Liver (tissue), 9 donors: ENCODE measurements around the gene IZUMO1. TPM values are rescaled to one million over a fixed set of nuclear protein-coding genes. Genes with fewer than 3 reads are reported as not detected.

Experiments used
- DNase-seq: peaks from one replicate; pipeline ENCODE4 v3.0.0-alpha.2; 2017; ENCODE audit warnings: low spot score
- H3K27ac ChIP-seq, 2 donors: one replicate each; pipeline ENCODE4 v1.7.0; 2013; ENCODE audit warnings: inconsistent platforms in 2 of 2, low read length in 2 of 2, control low read depth in 1 of 2, low read depth in 1 of 2, mild to moderate bottlenecking in 1 of 2
- H3K27me3 ChIP-seq, 4 donors: one replicate each; pipeline versions ENCODE4 v1.6.1 to v1.7.0; 2013; ENCODE audit warnings: low read length in 3 of 4, inconsistent platforms in 1 of 4, mild to moderate bottlenecking in 1 of 4, moderate library complexity in 1 of 4; ENCODE audit not compliant: control insufficient read depth in 4 of 4, insufficient read depth in 4 of 4
- H3K36me3 ChIP-seq, 4 donors: one replicate each; pipeline versions ENCODE4 v1.6.1 to v1.7.0; 2013; ENCODE audit warnings: low read length in 3 of 4, mild to moderate bottlenecking in 3 of 4, low read depth in 1 of 4, moderate library complexity in 1 of 4; ENCODE audit not compliant: control insufficient read depth in 4 of 4, insufficient read depth in 3 of 4
- H3K4me1 ChIP-seq, 4 donors: one replicate each; pipeline versions ENCODE4 v1.6.1 to v1.7.0; 2013; ENCODE audit warnings: low read length in 3 of 4, mild to moderate bottlenecking in 3 of 4, moderate library complexity in 1 of 4; ENCODE audit not compliant: control insufficient read depth in 4 of 4, insufficient read depth in 4 of 4
- H3K4me3 ChIP-seq, 3 donors: one replicate each; pipeline versions ENCODE4 v1.6.1 to v1.7.0; 2013; ENCODE audit warnings: low read length in 3 of 3, control low read depth in 1 of 3, low read depth in 1 of 3, mild to moderate bottlenecking in 1 of 3
- H3K9ac ChIP-seq, 2 donors: one replicate each; pipeline ENCODE4 v1.7.0; 2013; ENCODE audit warnings: low read length in 2 of 2, mild to moderate bottlenecking in 2 of 2, moderate library complexity in 2 of 2, control low read depth in 1 of 2, low read depth in 1 of 2
- H3K9me3 ChIP-seq, 4 donors: one replicate each; pipeline versions ENCODE4 v1.6.1 to v1.7.0; 2013; ENCODE audit warnings: low read length in 3 of 4; ENCODE audit not compliant: control insufficient read depth in 4 of 4
- CTCF ChIP-seq: fragments of 150-350 bp; IDR thresholded peaks from 2 replicates; pipeline ENCODE4 v1.5.1; 2017; ENCODE audit warnings: improper control_type of control experiment, low read depth, low read length; ENCODE audit not compliant: missing input control
- EGR1 ChIP-seq, 2 donors: IDR thresholded peaks; 2 replicates each; pipeline ENCODE4 v1.6.1; 2016 to 2018; ENCODE audit warnings: antibody characterized with exemption in 2 of 2, low read depth in 2 of 2
- FOXA2 ChIP-seq: IDR thresholded peaks from 2 replicates; pipeline ENCODE4 v1.6.1; 2016; ENCODE audit warnings: antibody characterized with exemption
- GABPA ChIP-seq, 2 donors: IDR thresholded peaks in 1 of 2; conservative IDR thresholded peaks in 1 of 2; 2 replicates each; pipeline ENCODE4 v1.6.1; 2016; ENCODE audit warnings: antibody characterized with exemption in 2 of 2, mild to moderate bottlenecking in 1 of 2, moderate library complexity in 1 of 2
- HNF4A ChIP-seq, 2 donors: conservative IDR thresholded peaks; 2 replicates each; pipeline ENCODE4 v1.6.1; 2016; ENCODE audit warnings: antibody characterized with exemption in 2 of 2, mild to moderate bottlenecking in 2 of 2
- NR2F2 ChIP-seq: IDR thresholded peaks from 2 replicates; pipeline ENCODE4 v1.6.1; 2016; ENCODE audit warnings: antibody characterized with exemption
- RAD21 ChIP-seq, 2 donors: IDR thresholded peaks; 2 replicates each; pipeline ENCODE4 v1.6.1; 2016; ENCODE audit warnings: antibody characterized with exemption in 2 of 2, mild to moderate bottlenecking in 2 of 2
- TAF1 ChIP-seq: conservative IDR thresholded peaks from 2 replicates; pipeline ENCODE4 v1.6.1; 2016; ENCODE audit warnings: antibody characterized with exemption, mild to moderate bottlenecking
- ZBTB33 ChIP-seq: IDR thresholded peaks from 2 replicates; pipeline ENCODE4 v1.6.1; 2016; ENCODE audit warnings: antibody characterized with exemption
- WGBS: extraction: QIAGEN DNeasy Blood & Tissue Kit; methylation state at CpG from one replicate; pipeline ENCODE4 v1.1.7; 2013; 5-methylcytosine and 5-hydroxymethylcytosine counted together
- polyA plus RNA-seq, 2 donors: library from polyadenylated mRNA; stranded (reverse) in 1 of 2; unstranded in 1 of 2; fragments of 200-250 nt in 1 of 2; fragments of >200 nt in 1 of 2; fragmentation: Nextera tagmentation in 1 of 2; extraction: Ambion mirVana in 1 of 2; gene quantifications; one replicate each; pipeline versions ENCODE4 v1.2.1 to v1.2.3, GENCODE V29; 2013 to 2015
- total RNA-seq, 2 donors: library from RNA; depleted of rRNA; stranded (reverse); fragments of >200 nt; gene quantifications; one replicate each; pipeline ENCODE4 v1.2.3, GENCODE V29; 2014
- donor health status: healthy.
- donor health status: healthy.
- donor health status: healthy.
- donor health status: healthy.
- donor health status: healthy.

Gene IZUMO1
- total and polyA plus RNA-seq, 4 donors: 0.33 to 0.47 TPM; not detected in 2

GRCh38 chr19:48752496-48753365, 6.0 kb upstream of the IZUMO1 start, which contains the start of gene FUT1:
Gene FUT1, minus strand, starts transcription at chr19:48752641. Its CDS starts 1,360 bp downstream, at chr19:48751281.
- Histone ChIP-seq H3K9ac (peak within 1 kb of the TSS; percentile 34 to 41), H3K27me3 (no peaks in the 10 kb centered on the region), H3K36me3 (no peaks in the 10 kb centered on the region), H3K4me1 (peaks cover 7 to 27% (median 16%) of the 10 kb centered on the region in 4 donors), H3K9me3 (no peaks in the 10 kb centered on the region), H3K4me3 (peak within 1 kb of the TSS in 2 of 3 donors; percentile 5 to 26), H3K27ac (peak within 1 kb of the TSS; percentile 4 to 38)
- TF ChIP-seq CTCF: no peak
- TF ChIP-seq HNF4A (conservative IDR thresholded peaks at IDR 0.05): no peak
- TF ChIP-seq RAD21 (IDR thresholded peaks at IDR 0.05): peak in 1 of 2 donors; percentile 24
- TF ChIP-seq NR2F2: no peak
- WGBS: 6% methylated on average over 73 of the region's 73 CpGs
- DNase-seq: peak; percentile 72

GRCh38 chr19:48751845-48752495, 5.3 kb upstream of the IZUMO1 start:
- Histone ChIP-seq H3K27me3 (no peaks in the 10 kb centered on the region), H3K9ac (peak overlapping the region; percentile 34 to 41), H3K9me3 (no peaks in the 10 kb centered on the region), H3K4me3 (peak overlapping the region in 2 of 3 donors; percentile 5 to 26), H3K4me1 (peaks cover 5 to 22% (median 15%) of the 10 kb centered on the region in 4 donors), H3K27ac (peak overlapping the region; percentile 4 to 38), H3K36me3 (no peaks in the 10 kb centered on the region)
- TF ChIP-seq FOXA2 (no peak), RAD21 (IDR thresholded peaks at IDR 0.05) (no peak), TAF1 (no peak), CTCF (no peak), EGR1 (IDR thresholded peaks at IDR 0.05; ENCODE audit: low read depth in 2 of 2) (no peak), GABPA (IDR thresholded peaks at IDR 0.05 in 1 of 2, conservative IDR thresholded peaks at IDR 0.05 in 1 of 2) (no peak), ZBTB33 (no peak), NR2F2 (no peak)
- WGBS: 42% methylated on average over 20 of the region's 20 CpGs
- DNase-seq: no peak
